ENCODE results near the gene LYG1. TPM values are rescaled to one million over a fixed set of nuclear protein-coding genes. Genes with fewer than 3 reads are reported as not detected.

Gene LYG1
- polyA plus RNA-seq, 1 experiment = 0.85 TPM

GRCh38 chr2:99255491-99256318, 45.3 kb downstream of the LYG1 start, which contains the start of gene LYG2:
TSS of gene LYG2 (minus strand) at chr2:99255666. CDS start at chr2:99254260, 1,406 bp downstream.
- H3K4me3 ChIP-seq (ENCODE audit: low read depth, low read length) = no peak within 1 kb of the TSS
- no peaks in the 10 kb centered on the region for H3K36me3 ChIP-seq (ENCODE audit: control insufficient read depth, insufficient read depth, low read length)
- no peak for TF ChIP-seq CTCF (IDR thresholded peaks at IDR 0.05; ENCODE audit: insufficient read depth, low read depth, low read length)
- H3K27me3 ChIP-seq (ENCODE audit: control insufficient read depth, insufficient read depth, low read length) = no peaks in the 10 kb centered on the region
- ChIA-PET POLR2A (no interaction called here), CTCF (no interaction called here)
- no peak for DNase-seq (ENCODE audit: low read depth)

- no peak overlapping the region for H3K4me3 ChIP-seq (ENCODE audit: low read depth, low read length)
- no peaks in the 10 kb centered on the region for H3K27me3 ChIP-seq (ENCODE audit: control insufficient read depth, insufficient read depth, low read length)
- no peak for DNase-seq (ENCODE audit: low read depth)
- TF ChIP-seq CTCF (IDR thresholded peaks at IDR 0.05; ENCODE audit: insufficient read depth, low read depth, low read length) = no peak
- POLR2A ChIA-PET = no interaction called here
- CTCF ChIA-PET = no interaction called here
- H3K36me3 ChIP-seq (ENCODE audit: control insufficient read depth, insufficient read depth, low read length) = no peaks in the 10 kb centered on the region
These were observed 51.0 kb downstream of the LYG1 start for GRCh38 chr2:99249951-99250350.

GRCh38 chr2:99242151-99242550, 58.8 kb downstream of the LYG1 start:
- CTCF ChIA-PET = no interaction called here
- POLR2A ChIA-PET = no interaction called here
- DNase-seq (ENCODE audit: low read depth) = no peak

GRCh38 chr2:99240431-99240830, 60.6 kb downstream of the LYG1 start:
- Histone ChIP-seq H3K27me3 (ENCODE audit: control insufficient read depth, insufficient read depth, low read length) (no peaks in the 10 kb centered on the region), H3K36me3 (ENCODE audit: control insufficient read depth, insufficient read depth, low read length) (no peaks in the 10 kb centered on the region), H3K4me3 (ENCODE audit: low read depth, low read length) (no peak overlapping the region)
- ChIA-PET CTCF (interaction anchor here (1.0 kb wide), 1 partner anchor 12 kb away, joined by 3 read pairs; no protein-coding TSS in a partner anchor), POLR2A (no interaction called here)
- TF ChIP-seq CTCF (IDR thresholded peaks at IDR 0.05; ENCODE audit: insufficient read depth, low read depth, low read length) = no peak
- DNase-seq (ENCODE audit: low read depth) = no peak

More at GRCh38 chr2:99242151-99242550, 58.8 kb downstream of the LYG1 start:
- Histone ChIP-seq H3K36me3 (ENCODE audit: control insufficient read depth, insufficient read depth, low read length) (no peaks in the 10 kb centered on the region), H3K4me3 (ENCODE audit: low read depth, low read length) (no peak overlapping the region), H3K27me3 (ENCODE audit: control insufficient read depth, insufficient read depth, low read length) (no peaks in the 10 kb centered on the region)
- TF ChIP-seq CTCF (IDR thresholded peaks at IDR 0.05; ENCODE audit: insufficient read depth, low read depth, low read length) = no peak

GRCh38 chr2:99238599-99238998, 62.4 kb downstream of the LYG1 start:
- no peak overlapping the region for H3K4me3 ChIP-seq (ENCODE audit: low read depth, low read length)
- H3K27me3 ChIP-seq (ENCODE audit: control insufficient read depth, insufficient read depth, low read length) = no peaks in the 10 kb centered on the region
- ChIA-PET CTCF (interaction anchor here (0.7 kb wide), 1 partner anchor 409 kb away, joined by 3 read pairs; no protein-coding TSS in a partner anchor), POLR2A (no interaction called here)
- DNase-seq (ENCODE audit: low read depth) = no peak
- no peaks in the 10 kb centered on the region for H3K36me3 ChIP-seq (ENCODE audit: control insufficient read depth, insufficient read depth, low read length)
- TF ChIP-seq CTCF (IDR thresholded peaks at IDR 0.05; ENCODE audit: insufficient read depth, low read depth, low read length) = no peak

Other genes with a start within 250 kb of the LYG1 start
- not detected in 2 replicates for gene C2orf15, start 159.5 kb downstream of the LYG1 start, polyA plus RNA-seq (2011; rRNA removed)
- gene TSGA10, start 146.3 kb downstream of the LYG1 start, polyA plus RNA-seq (2011; rRNA removed) = 0.42 and 1.2 TPM in 2 replicates
- 2.4 and 3.8 TPM in 2 replicates for gene LIPT1, start 146.2 kb downstream of the LYG1 start, polyA plus RNA-seq (2011; rRNA removed)
- 7.9 and 15.0 TPM in 2 replicates for gene MITD1, start 120.1 kb downstream of the LYG1 start, polyA plus RNA-seq (2011; rRNA removed)
- 14.0 and 24.1 TPM in 2 replicates for gene MRPL30, start 120.0 kb downstream of the LYG1 start, polyA plus RNA-seq (2011; rRNA removed)
- not detected in 2 replicates for gene LYG2, start 45.5 kb downstream of the LYG1 start, polyA plus RNA-seq (2011; rRNA removed)
- 29.2 and 39.0 TPM in 2 replicates for gene TXNDC9, start 35.1 kb upstream of the LYG1 start, polyA plus RNA-seq (2011; rRNA removed)
- 4.8 and 12.1 TPM in 2 replicates for gene EIF5B, start 36.2 kb upstream of the LYG1 start, polyA plus RNA-seq (2011; rRNA removed)
- gene REV1, start 188.8 kb upstream of the LYG1 start, polyA plus RNA-seq (2011; rRNA removed) = 17.9 and 23.5 TPM in 2 replicates